Measurements from ENCODE around the gene ENPP3.
"Not testable (repeated sequence)": the region's sequence is repeated elsewhere in the genome, so short reads cannot be mapped to it uniquely, and the experiment has no call there.

The ENPP3 gene

DNA sequence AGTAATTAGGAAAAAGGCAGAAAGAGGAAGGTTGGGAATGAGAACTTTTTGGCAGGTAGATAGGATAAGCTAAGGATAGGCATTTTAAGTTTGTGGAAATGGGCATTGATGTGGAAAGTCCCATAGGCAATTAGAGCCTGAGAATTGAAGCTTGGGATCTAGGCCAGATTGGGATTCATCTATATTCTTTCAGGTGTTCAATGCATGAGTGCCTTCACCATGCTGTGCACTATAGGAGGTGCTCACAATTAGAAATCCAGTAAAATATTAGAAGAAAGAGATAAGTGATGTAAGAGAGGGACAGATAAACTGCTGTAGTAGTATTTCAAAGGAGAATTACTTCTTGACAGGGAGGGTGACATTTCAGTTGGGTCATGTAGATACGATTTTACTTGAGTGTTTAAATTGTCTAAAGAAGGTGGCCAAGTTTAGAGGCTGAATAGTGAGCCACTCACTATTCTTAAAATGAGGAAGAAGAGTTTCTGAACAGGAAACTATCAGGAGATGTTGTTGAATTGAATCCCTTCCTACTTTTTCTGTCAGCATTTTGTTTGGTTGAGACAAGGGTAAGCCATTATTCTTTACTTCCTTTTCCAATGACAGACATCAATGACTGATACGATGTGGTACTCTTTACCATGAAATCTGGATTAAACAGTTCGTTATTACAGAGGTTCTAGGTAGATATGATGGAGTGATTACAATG, 104.7 kb downstream of the ENPP3 start:
- DNase-seq = no peak

- DNase-seq = no peak
These were observed 107.6 kb downstream of the ENPP3 start for GRCh38 chr6:131744432-131745287.

DNA sequence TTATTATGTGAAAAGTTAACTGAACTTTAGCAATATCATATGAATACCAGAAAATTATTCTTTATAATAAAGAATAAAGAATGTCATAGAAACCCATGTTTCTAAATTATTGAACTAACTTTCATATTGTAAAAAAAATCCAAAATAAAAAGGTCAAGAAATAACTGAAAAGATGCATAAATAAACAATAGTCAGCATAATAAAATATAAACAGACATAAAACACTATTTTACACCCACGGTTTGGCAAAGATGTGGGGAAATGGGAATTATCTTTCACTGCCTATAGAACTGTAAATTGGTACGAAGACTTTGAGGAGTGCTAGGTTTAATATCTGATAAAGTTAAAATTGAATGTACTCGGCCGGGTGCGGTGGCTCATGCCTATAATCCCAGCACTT, 108.4 kb downstream of the ENPP3 start:
- DNase-seq = no peak

DNA sequence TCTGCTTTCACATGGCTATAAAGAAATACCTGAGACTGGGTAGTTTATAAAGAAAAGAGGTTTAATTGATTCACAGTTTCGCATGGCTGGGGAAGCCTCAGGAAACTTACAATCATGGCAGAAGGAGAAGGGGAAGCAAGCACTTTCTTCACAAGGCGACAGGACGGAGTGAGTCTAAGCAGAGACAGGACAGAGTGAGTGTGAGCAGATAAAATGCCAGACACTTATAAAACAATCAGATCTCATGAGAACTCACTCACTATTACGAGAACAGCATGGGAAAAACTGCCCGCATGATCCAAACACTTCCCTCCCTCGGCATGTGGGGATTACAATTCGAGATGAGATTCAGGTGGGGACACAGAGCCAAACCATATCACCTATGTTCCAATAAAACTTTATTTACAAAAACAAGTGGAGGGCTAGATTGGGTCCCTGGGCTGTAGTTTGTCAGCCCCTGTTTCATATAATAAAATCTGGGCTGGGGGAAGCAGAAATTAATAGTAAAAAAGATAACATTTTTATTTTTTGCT, 110.8 kb downstream of the ENPP3 start:
- DNase-seq = no peak

- DNase-seq = no peak
These were observed 111.9 kb downstream of the ENPP3 start for GRCh38 chr6:131749023-131749422.

DNA sequence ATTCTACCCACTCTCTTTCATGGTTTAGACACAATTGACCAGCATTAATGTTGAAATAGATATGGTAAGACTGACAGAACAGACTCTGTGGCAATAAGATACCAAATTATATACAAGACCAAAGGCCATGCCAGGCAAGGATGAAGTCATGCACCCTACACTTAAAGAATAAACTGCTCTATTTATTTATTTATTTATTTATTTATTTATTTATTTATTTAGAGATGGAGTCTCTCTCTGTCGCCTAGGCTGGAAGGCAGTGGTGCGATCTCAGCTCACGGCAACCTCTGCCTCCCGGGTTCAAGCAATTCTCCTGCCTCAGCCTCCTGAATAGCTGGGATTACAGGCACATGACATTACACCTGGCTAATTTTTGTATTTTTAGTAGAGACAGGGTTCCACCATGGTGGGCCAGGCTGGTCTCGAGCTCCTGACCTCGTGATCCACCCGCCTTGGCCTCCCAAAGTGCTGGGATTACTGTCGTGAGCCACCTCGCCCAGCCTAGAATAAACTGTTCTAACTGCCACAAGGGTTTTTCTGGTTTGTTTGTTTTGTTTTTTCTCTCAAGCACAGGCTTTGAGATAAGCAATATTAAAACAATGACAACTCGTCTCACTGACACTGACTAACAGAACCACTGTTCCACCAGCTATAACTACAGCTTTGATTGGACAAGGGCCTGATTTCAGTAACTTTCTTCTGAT, 114.1 kb downstream of the ENPP3 start:
- DNase-seq = not testable (repeated sequence)

DNA sequence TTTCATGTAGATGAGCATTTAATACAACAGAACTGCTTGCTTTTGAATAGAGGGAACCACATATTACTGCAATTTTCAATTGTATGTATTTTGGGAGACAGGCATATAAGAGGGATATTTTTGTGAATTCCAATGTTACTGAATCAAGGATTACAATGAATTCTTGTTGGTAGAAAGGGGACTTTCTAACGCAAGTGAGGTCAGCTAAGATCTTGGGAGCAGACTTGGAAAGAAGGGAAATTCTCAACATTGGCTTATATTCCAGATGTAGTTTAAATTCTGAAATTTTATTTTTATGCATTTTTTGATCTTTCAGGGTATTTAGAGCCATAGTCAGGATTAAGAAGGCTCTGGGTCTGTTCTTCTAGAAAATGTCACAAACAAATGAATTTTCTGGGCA, 117.0 kb downstream of the ENPP3 start:
- DNase-seq = no peak

DNA sequence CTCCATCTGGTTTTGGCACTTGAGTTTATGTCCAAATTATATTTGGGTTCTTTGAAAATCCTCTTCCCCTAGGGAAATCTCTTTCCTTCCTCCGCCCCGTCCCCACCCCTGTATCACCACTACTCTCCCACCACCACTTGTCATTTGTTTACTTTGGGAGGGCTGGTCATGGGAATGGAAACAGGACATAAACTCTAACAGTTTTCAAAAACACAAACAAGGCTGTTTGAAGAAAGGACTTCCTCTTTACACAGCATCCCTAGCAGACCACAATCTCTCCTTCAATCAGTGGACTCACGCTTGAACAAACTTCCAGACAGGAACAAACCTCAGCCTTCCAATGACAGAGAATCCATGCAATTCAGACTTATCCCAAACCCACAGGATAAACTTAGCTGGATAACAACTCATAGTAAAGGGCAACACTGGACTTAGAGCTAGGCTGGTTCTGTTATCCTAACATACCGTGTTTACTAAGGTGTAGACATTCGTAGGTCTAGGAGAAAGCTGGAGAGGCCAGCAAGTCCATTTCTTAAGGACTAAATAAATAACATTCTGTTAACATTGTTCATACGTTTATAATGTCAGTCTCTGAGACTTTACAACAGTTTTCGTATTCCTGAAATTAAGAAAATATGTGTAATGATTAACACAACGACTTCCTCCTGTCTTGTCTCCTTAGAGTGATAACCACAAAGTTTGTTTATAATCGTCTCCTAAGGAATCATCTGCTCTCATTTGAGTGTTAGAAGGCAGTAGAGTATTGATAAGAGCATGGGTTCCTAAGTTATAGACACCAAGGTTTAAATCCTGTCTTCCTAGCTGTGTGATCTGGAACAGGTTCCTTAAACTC, 117.8 kb downstream of the ENPP3 start:
- DNase-seq = no peak

GRCh38 chr6:131755597-131755996, 118.5 kb downstream of the ENPP3 start:
- DNase-seq = no peak

- no peak for DNase-seq
These were observed 118.9 kb downstream of the ENPP3 start for GRCh38 chr6:131756039-131756438.

DNA sequence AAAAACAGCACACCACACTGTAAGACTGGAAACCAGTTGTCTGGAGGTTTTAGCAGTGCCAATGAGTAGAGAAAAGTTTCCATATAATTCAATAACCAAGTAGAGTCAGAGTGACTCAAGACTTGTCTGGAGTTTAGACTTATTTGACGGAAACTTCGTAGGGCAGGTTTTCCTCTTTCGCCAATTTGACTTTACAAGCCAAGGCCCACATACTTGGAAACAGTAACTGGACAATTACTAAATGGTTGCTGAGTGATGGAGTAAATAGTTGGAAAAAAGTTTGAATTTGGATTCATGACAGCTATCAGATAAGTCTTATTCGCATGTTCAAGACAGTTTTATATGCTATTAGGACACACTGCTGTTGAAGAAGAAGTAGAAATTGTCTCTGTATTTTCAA, 121.8 kb downstream of the ENPP3 start:
- DNase-seq = no peak

GRCh38 chr6:131761060-131761761, 124.1 kb downstream of the ENPP3 start:
- no peak for DNase-seq

GRCh38 chr6:131761762-131762067, 124.6 kb downstream of the ENPP3 start:
- DNase-seq = no peak

DNA sequence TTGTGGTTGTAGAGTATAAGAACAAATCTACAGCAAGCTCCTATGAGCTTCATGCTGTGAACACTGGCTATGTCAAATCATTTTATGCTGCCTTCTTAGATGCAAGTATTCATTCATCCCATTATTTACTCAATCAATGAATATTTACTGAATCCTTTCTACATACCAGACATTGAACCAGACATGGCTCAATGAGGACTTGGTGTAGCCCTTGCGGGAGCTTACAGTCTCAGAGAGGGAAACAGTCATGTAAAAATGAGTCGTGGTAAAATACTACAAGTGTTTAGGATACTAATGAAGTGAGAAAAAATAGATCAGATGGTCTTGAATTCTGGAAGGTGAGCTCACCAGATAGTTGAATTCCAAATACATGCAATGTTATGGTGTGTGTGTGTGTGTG, 125.9 kb downstream of the ENPP3 start:
- DNase-seq = no peak

GRCh38 chr6:131763749-131764148, 126.6 kb downstream of the ENPP3 start:
- no peak for DNase-seq

- no peak for DNase-seq
These were observed 127.2 kb downstream of the ENPP3 start for GRCh38 chr6:131764350-131764749.

GRCh38 chr6:131765081-131765803, 128.1 kb downstream of the ENPP3 start:
- no peak for DNase-seq

DNA sequence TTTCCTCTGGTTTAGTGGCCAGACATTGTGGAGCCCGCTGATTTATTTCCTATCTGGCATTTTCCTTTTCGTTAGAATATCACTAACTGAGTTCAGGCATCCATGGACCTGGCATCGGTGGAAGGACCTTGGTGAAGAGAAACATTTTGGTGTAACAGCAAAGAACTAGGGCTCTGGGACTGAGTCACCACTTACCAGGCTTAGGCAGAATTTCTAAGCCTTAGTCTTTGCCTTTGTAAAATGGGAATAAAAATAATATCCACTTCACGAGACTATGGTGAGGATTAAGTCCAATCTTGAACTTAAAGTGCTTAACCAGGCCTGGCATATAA, 128.7 kb downstream of the ENPP3 start:
- no peak for DNase-seq

- DNase-seq = no peak
These were observed 129.5 kb downstream of the ENPP3 start for GRCh38 chr6:131766631-131767030.

- no peak for DNase-seq
These were observed 131.9 kb downstream of the ENPP3 start for GRCh38 chr6:131768964-131769363.

GRCh38 chr6:131769385-131770141, 132.5 kb downstream of the ENPP3 start:
- DNase-seq = no peak

All from CD4-positive, alpha-beta T cell treated with Interleukin-21 for 1 hour (primary cell).